ENCODE measurements around the gene NFIX. TPM values are rescaled to one million over a fixed set of nuclear protein-coding genes. Genes with fewer than 3 reads are reported as not detected.

NFIX gene
- polyA plus RNA-seq, 1 donor from 2014 or later = 0.09 TPM

- H3K27me3 Mint-ChIP-seq = peaks cover 36% of the 10 kb centered on the region
- H3K36me3 Mint-ChIP-seq = no peaks in the 10 kb centered on the region
- H3K27ac Mint-ChIP-seq = peak overlapping the region in 2 of 3 donors; percentile 48 to 58
- peak overlapping the region; percentile 24 to 82 (median 51) for H3K4me3 Mint-ChIP-seq
- H3K9me3 Mint-ChIP-seq = no peaks in the 10 kb centered on the region
- peaks cover 2 to 19% (median 14%) of the 10 kb centered on the region in 3 donors for H3K4me1 Mint-ChIP-seq
Measured at GRCh38 chr19:13024126-13024950, 29.1 kb downstream of the NFIX start.

GRCh38 chr19:13024951-13025697 is 29.8 kb downstream of the NFIX start:
- Mint-ChIP-seq H3K36me3 (no peaks in the 10 kb centered on the region), H3K4me1 (peaks cover 2 to 19% (median 14%) of the 10 kb centered on the region in 3 donors), H3K27ac (peak overlapping the region in 1 of 3 donors; percentile 92), H3K9me3 (no peaks in the 10 kb centered on the region), H3K27me3 (peaks cover 36% of the 10 kb centered on the region), H3K4me3 (no peak overlapping the region)

GRCh38 chr19:13025819-13026456 is 30.7 kb downstream of the NFIX start:
- Mint-ChIP-seq H3K4me1 (peaks cover 2 to 19% (median 14%) of the 10 kb centered on the region in 3 donors), H3K4me3 (no peak overlapping the region), H3K27ac (peak overlapping the region in 1 of 3 donors; percentile 92), H3K27me3 (peaks cover 36% of the 10 kb centered on the region), H3K36me3 (no peaks in the 10 kb centered on the region), H3K9me3 (no peaks in the 10 kb centered on the region)

- H3K27ac Mint-ChIP-seq = no peak overlapping the region
- peak overlapping the region in 1 of 4 donors; percentile 45 for H3K4me3 Mint-ChIP-seq
- no peaks in the 10 kb centered on the region for H3K36me3 Mint-ChIP-seq
- peaks cover 2 to 19% (median 14%) of the 10 kb centered on the region in 3 donors for H3K4me1 Mint-ChIP-seq
- H3K9me3 Mint-ChIP-seq = no peaks in the 10 kb centered on the region
- H3K27me3 Mint-ChIP-seq = peaks cover 36% of the 10 kb centered on the region
Measured at GRCh38 chr19:13026462-13027370, 31.4 kb downstream of the NFIX start.

- H3K9me3 Mint-ChIP-seq = no peaks in the 10 kb centered on the region
- no peak overlapping the region for H3K27ac Mint-ChIP-seq
- peaks cover 29% of the 10 kb centered on the region for H3K27me3 Mint-ChIP-seq
- H3K4me3 Mint-ChIP-seq = no peak overlapping the region
- H3K4me1 Mint-ChIP-seq = peaks cover 2 to 15% (median 9%) of the 10 kb centered on the region in 3 donors
- H3K36me3 Mint-ChIP-seq = no peaks in the 10 kb centered on the region
Measured at GRCh38 chr19:13027557-13027956, 32.3 kb downstream of the NFIX start.

GRCh38 chr19:13028027-13028426 is 32.8 kb downstream of the NFIX start:
- no peak overlapping the region for H3K27ac Mint-ChIP-seq
- H3K36me3 Mint-ChIP-seq = no peaks in the 10 kb centered on the region
- H3K4me3 Mint-ChIP-seq = no peak overlapping the region
- H3K27me3 Mint-ChIP-seq = peaks cover 26% of the 10 kb centered on the region
- H3K4me1 Mint-ChIP-seq = peaks cover 0 to 14% (median 8%) of the 10 kb centered on the region in 3 donors
- no peaks in the 10 kb centered on the region for H3K9me3 Mint-ChIP-seq

- Mint-ChIP-seq H3K36me3 (no peaks in the 10 kb centered on the region), H3K27me3 (peaks cover 17% of the 10 kb centered on the region), H3K27ac (no peak overlapping the region), H3K4me1 (peaks cover 3 to 9% (median 4%) of the 10 kb centered on the region in 3 donors), H3K9me3 (no peaks in the 10 kb centered on the region), H3K4me3 (no peak overlapping the region)
Measured at GRCh38 chr19:13029301-13029880, 34.1 kb downstream of the NFIX start.

- H3K27me3 Mint-ChIP-seq = peaks cover 12% of the 10 kb centered on the region
Measured at GRCh38 chr19:13029893-13030292, 34.6 kb downstream of the NFIX start.

GRCh38 chr19:13031917-13032623 is 36.8 kb downstream of the NFIX start:
- Mint-ChIP-seq H3K36me3 (no peaks in the 10 kb centered on the region), H3K4me1 (peaks cover 0 to 4% (median 0%) of the 10 kb centered on the region in 3 donors), H3K4me3 (no peak overlapping the region), H3K9me3 (peaks cover 0 to 2% (median 0%) of the 10 kb centered on the region in 3 donors), H3K27me3 (peaks cover 3% of the 10 kb centered on the region), H3K27ac (no peak overlapping the region)

More at GRCh38 chr19:13029893-13030292, 34.6 kb downstream of the NFIX start:
- Mint-ChIP-seq H3K4me3 (peak overlapping the region in 1 of 4 donors; percentile 37), H3K27ac (no peak overlapping the region), H3K9me3 (no peaks in the 10 kb centered on the region), H3K4me1 (peaks cover 0 to 6% (median 4%) of the 10 kb centered on the region in 3 donors), H3K36me3 (no peaks in the 10 kb centered on the region)

- Mint-ChIP-seq H3K27ac (peak overlapping the region in 1 of 3 donors; percentile 92), H3K27me3 (peaks cover 8% of the 10 kb centered on the region), H3K4me1 (peaks cover 0 to 4% (median 0%) of the 10 kb centered on the region in 3 donors), H3K36me3 (no peaks in the 10 kb centered on the region), H3K4me3 (no peak overlapping the region), H3K9me3 (peaks cover 0 to 2% (median 0%) of the 10 kb centered on the region in 3 donors)
Measured at GRCh38 chr19:13032837-13033236, 37.6 kb downstream of the NFIX start.

GRCh38 chr19:13033244-13033643 is 38.0 kb downstream of the NFIX start:
- H3K27ac Mint-ChIP-seq = peak overlapping the region in 1 of 3 donors; percentile 92
- H3K36me3 Mint-ChIP-seq = no peaks in the 10 kb centered on the region
- no peak overlapping the region for H3K4me3 Mint-ChIP-seq

GRCh38 chr19:13033819-13034611 is 38.7 kb downstream of the NFIX start:
- no peak overlapping the region for H3K4me3 Mint-ChIP-seq
- peaks cover 0 to 4% (median 0%) of the 10 kb centered on the region in 3 donors for H3K4me1 Mint-ChIP-seq
- H3K27ac Mint-ChIP-seq = no peak overlapping the region
- no peaks in the 10 kb centered on the region for H3K36me3 Mint-ChIP-seq
- H3K9me3 Mint-ChIP-seq = peaks cover 0 to 2% (median 0%) of the 10 kb centered on the region in 3 donors
- peaks cover 8% of the 10 kb centered on the region for H3K27me3 Mint-ChIP-seq

More at GRCh38 chr19:13033244-13033643, 38.0 kb downstream of the NFIX start:
- peaks cover 8% of the 10 kb centered on the region for H3K27me3 Mint-ChIP-seq
- peaks cover 0 to 2% (median 0%) of the 10 kb centered on the region in 3 donors for H3K9me3 Mint-ChIP-seq
- peaks cover 0 to 4% (median 0%) of the 10 kb centered on the region in 3 donors for H3K4me1 Mint-ChIP-seq

Measured in IgD-negative memory B cell (primary cell).